ENCODE measurements around the gene ELMO3.

Gene ELMO3

GRCh38 chr16:67202956-67203493 lies 4.1 kb downstream of the ELMO3 start (continued):
- TF ChIP-seq ZBTB10 (tag by site-specific recombination; IDR thresholded peaks at IDR 0.05) = no peak
- TF ChIP-seq ZNF621 (tag by site-specific recombination; IDR thresholded peaks at IDR 0.05) = no peak
- TF ChIP-seq GFI1B (tag by site-specific recombination; IDR thresholded peaks at IDR 0.05) = no peak
- no peak for TF ChIP-seq ZNF701 (tag by site-specific recombination; IDR thresholded peaks at IDR 0.05)
- no peak for TF ChIP-seq ZNF585B (tag by site-specific recombination; IDR thresholded peaks at IDR 0.05)

GRCh38 chr16:67204076-67204475 lies 5.1 kb downstream of the ELMO3 start:
- ChIA-PET POLR2A (interaction anchor here (1.3 kb wide), 1 partner anchor 10 kb away, joined by 3 read pairs; no protein-coding TSS in a partner anchor), CTCF (interaction anchor here (0.8 kb wide), 1 partner anchor 308 kb away, joined by 3 read pairs; no protein-coding TSS in a partner anchor)
- no peaks in the 10 kb centered on the region for H3K4me1 ChIP-seq (ENCODE audit: control insufficient read depth, insufficient read depth, low read length)
- H3K4me3 ChIP-seq (ENCODE audit: low read depth, low read length) = no peak overlapping the region
- H3K9me3 ChIP-seq (ENCODE audit: control insufficient read depth, insufficient read depth, low read depth, low read length) = no peaks in the 10 kb centered on the region
- peaks cover 0 to 56% of the 10 kb centered on the region in 2 experiments; a peak in 1 of 3 replicates for H3K36me3 ChIP-seq (ENCODE audit: control insufficient read depth in 2 of 2, insufficient read depth in 1 of 2, low read length in 2 of 2)
- TF ChIP-seq ZNF449 (tag by site-specific recombination; IDR thresholded peaks at IDR 0.05) = no peak
- TF ChIP-seq ZSCAN5A (tag by site-specific recombination; IDR thresholded peaks at IDR 0.05) = no peak
- no peak for TF ChIP-seq ZNF26 (tag by site-specific recombination; IDR thresholded peaks at IDR 0.05)
- TF ChIP-seq OSR2 (tag by site-specific recombination; IDR thresholded peaks at IDR 0.05) = no peak
- no peak for TF ChIP-seq ZNF610 (tag by site-specific recombination; IDR thresholded peaks at IDR 0.05; ENCODE audit: borderline replicate concordance)
- TF ChIP-seq ZNF548 (tag by site-specific recombination; IDR thresholded peaks at IDR 0.05) = no peak
- no peak for TF ChIP-seq RBAK (tag by site-specific recombination; IDR thresholded peaks at IDR 0.05)
- no peak for TF ChIP-seq ZNF501 (tag by site-specific recombination; IDR thresholded peaks at IDR 0.05)
- no peak for TF ChIP-seq ZNF624 (tag by site-specific recombination; IDR thresholded peaks at IDR 0.05)
- no peak for TF ChIP-seq ZNF133 (tag by site-specific recombination; IDR thresholded peaks at IDR 0.05)
- no peak for TF ChIP-seq SP3 (tag by site-specific recombination; IDR thresholded peaks at IDR 0.05)
- TF ChIP-seq ELK4 (IDR thresholded peaks at IDR 0.05; ENCODE audit: borderline replicate concordance, low read depth, low read length) = no peak
- no peak overlapping the region for H3K27ac ChIP-seq (ENCODE audit: extremely low read depth, low read depth, low read length)
